Measurements from ENCODE around the gene CRIM1. TPM values are rescaled to one million over a fixed set of nuclear protein-coding genes. Genes with fewer than 3 reads are reported as not detected.

Gene CRIM1
- total RNA-seq, 1 donor = 949 TPM

- H3K4me3 ChIP-seq (ENCODE audit: low read depth, low read length) = no peak overlapping the region
- no peak for TF ChIP-seq CTCF (IDR thresholded peaks at IDR 0.05; ENCODE audit: insufficient read depth, low read depth, low read length)
- peak; percentile 34 for DNase-seq (ENCODE audit: low read depth)
Observed at GRCh38 chr2:36526226-36526625, 170.6 kb downstream of the CRIM1 start.

GRCh38 chr2:36528274-36528673 lies 172.7 kb downstream of the CRIM1 start:
- DNase-seq (ENCODE audit: low read depth) = no peak
- no peak overlapping the region for H3K4me3 ChIP-seq (ENCODE audit: low read depth, low read length)
- no peak for TF ChIP-seq CTCF (IDR thresholded peaks at IDR 0.05; ENCODE audit: insufficient read depth, low read depth, low read length)

GRCh38 chr2:36528766-36529392 lies 173.3 kb downstream of the CRIM1 start:
- DNase-seq (ENCODE audit: low read depth) = peak; percentile 28
- H3K4me3 ChIP-seq (ENCODE audit: low read depth, low read length) = no peak overlapping the region
- no peak for TF ChIP-seq CTCF (IDR thresholded peaks at IDR 0.05; ENCODE audit: insufficient read depth, low read depth, low read length)

- no peak for TF ChIP-seq CTCF (IDR thresholded peaks at IDR 0.05; ENCODE audit: insufficient read depth, low read depth, low read length)
- peak; percentile 21 for DNase-seq (ENCODE audit: low read depth)
- H3K4me3 ChIP-seq (ENCODE audit: low read depth, low read length) = no peak overlapping the region
Observed at GRCh38 chr2:36530178-36530982, 174.8 kb downstream of the CRIM1 start.

- peak; percentile 76 for DNase-seq (ENCODE audit: low read depth)
- H3K4me3 ChIP-seq (ENCODE audit: low read depth, low read length) = no peak overlapping the region
- peak; percentile 25 for TF ChIP-seq CTCF (IDR thresholded peaks at IDR 0.05; ENCODE audit: insufficient read depth, low read depth, low read length)
Observed at GRCh38 chr2:36530983-36531354, 175.4 kb downstream of the CRIM1 start.

- no peak for DNase-seq (ENCODE audit: low read depth)
- no peak overlapping the region for H3K4me3 ChIP-seq (ENCODE audit: low read depth, low read length)
- no peak for TF ChIP-seq CTCF (IDR thresholded peaks at IDR 0.05; ENCODE audit: insufficient read depth, low read depth, low read length)
Observed at GRCh38 chr2:36534275-36534799, 178.8 kb downstream of the CRIM1 start.

Measured in fibroblast of villous mesenchyme (primary cell).